ENCODE results near the gene KCP. TPM values are rescaled to one million over a fixed set of nuclear protein-coding genes. Genes with fewer than 3 reads are reported as not detected.
A peak's percentile ranks its signal among the peaks of the same experiment; 100 is the strongest.

KCP gene
- total RNA-seq, 3 donors from 2014 or later, result 0.33 to 2.2 (median 0.88) TPM

GRCh38 chr7:128871050-128871449 lies 39.5 kb downstream of the KCP start:
- Histone ChIP-seq H3K36me3 (no peaks in the 10 kb centered on the region), H3K9me3 (no peaks in the 10 kb centered on the region), H3K27me3 (no peaks in the 10 kb centered on the region), H3K4me1 (no peaks in the 10 kb centered on the region), H3K27ac (no peak overlapping the region), H3K4me3 (no peak overlapping the region)
- DNase-seq (ENCODE audit: low spot score in 2 of 2), result no peak
- intact Hi-C loops (cut with DNase I; ENCODE audit: low total_unique reads), result no loop called here
- TF ChIP-seq POLR2A (IDR thresholded peaks at IDR 0.05), result no peak

DNA sequence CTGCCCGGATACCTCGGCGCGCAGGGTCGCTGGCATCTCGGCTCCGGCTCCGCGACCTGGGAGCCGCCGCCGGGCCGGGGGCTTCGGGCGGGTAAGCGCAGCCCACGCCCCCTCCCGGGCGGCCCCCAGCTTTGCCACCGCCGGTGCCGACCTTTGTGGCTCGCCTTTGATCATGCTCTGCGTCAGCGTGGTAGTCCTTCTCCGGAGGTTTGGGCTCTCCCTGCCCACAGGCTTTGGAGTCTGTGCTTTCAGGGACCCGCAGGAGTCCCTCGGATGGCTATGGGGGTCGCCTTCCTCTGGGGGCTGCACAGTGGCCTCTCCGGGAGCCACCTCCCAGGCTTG lies 40.6 kb downstream of the KCP start:
- no peak for DNase-seq (ENCODE audit: low spot score in 2 of 2)

GRCh38 chr7:128869138-128869943 lies 41.2 kb downstream of the KCP start:
- Histone ChIP-seq H3K4me3 (peak overlapping the region; percentile 52 to 74 (median 62)), H3K9me3 (no peaks in the 10 kb centered on the region), H3K36me3 (no peaks in the 10 kb centered on the region), H3K4me1 (no peaks in the 10 kb centered on the region), H3K27me3 (no peaks in the 10 kb centered on the region), H3K27ac (no peak overlapping the region)
- no peak for TF ChIP-seq POLR2AphosphoS5 (IDR thresholded peaks at IDR 0.05)
- TF ChIP-seq, protein P1, sequence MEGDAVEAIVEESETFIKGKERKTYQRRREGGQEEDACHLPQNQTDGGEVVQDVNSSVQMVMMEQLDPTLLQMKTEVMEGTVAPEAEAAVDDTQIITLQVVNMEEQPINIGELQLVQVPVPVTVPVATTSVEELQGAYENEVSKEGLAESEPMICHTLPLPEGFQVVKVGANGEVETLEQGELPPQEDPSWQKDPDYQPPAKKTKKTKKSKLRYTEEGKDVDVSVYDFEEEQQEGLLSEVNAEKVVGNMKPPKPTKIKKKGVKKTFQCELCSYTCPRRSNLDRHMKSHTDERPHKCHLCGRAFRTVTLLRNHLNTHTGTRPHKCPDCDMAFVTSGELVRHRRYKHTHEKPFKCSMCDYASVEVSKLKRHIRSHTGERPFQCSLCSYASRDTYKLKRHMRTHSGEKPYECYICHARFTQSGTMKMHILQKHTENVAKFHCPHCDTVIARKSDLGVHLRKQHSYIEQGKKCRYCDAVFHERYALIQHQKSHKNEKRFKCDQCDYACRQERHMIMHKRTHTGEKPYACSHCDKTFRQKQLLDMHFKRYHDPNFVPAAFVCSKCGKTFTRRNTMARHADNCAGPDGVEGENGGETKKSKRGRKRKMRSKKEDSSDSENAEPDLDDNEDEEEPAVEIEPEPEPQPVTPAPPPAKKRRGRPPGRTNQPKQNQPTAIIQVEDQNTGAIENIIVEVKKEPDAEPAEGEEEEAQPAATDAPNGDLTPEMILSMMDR (IDR thresholded peaks at IDR 0.05), result peak in 1 of 3 donors; percentile 7
- no peak for TF ChIP-seq POLR2A (IDR thresholded peaks at IDR 0.05)
- no peak for DNase-seq (ENCODE audit: low spot score in 2 of 2)
- intact Hi-C loops (cut with DNase I; ENCODE audit: low total_unique reads), result no loop called here

More for the DNA sequence above, 40.6 kb downstream of the KCP start:
- Histone ChIP-seq H3K4me1 (no peaks in the 10 kb centered on the region), H3K4me3 (peak overlapping the region; percentile 52 to 74 (median 62)), H3K36me3 (no peaks in the 10 kb centered on the region), H3K27ac (no peak overlapping the region), H3K27me3 (no peaks in the 10 kb centered on the region), H3K9me3 (no peaks in the 10 kb centered on the region)
- TF ChIP-seq, protein P1 (IDR thresholded peaks at IDR 0.05), result no peak
- TF ChIP-seq POLR2AphosphoS5 (IDR thresholded peaks at IDR 0.05) (no peak), POLR2A (IDR thresholded peaks at IDR 0.05) (no peak)
- intact Hi-C loops (cut with DNase I; ENCODE audit: low total_unique reads), result no loop called here

DNA sequence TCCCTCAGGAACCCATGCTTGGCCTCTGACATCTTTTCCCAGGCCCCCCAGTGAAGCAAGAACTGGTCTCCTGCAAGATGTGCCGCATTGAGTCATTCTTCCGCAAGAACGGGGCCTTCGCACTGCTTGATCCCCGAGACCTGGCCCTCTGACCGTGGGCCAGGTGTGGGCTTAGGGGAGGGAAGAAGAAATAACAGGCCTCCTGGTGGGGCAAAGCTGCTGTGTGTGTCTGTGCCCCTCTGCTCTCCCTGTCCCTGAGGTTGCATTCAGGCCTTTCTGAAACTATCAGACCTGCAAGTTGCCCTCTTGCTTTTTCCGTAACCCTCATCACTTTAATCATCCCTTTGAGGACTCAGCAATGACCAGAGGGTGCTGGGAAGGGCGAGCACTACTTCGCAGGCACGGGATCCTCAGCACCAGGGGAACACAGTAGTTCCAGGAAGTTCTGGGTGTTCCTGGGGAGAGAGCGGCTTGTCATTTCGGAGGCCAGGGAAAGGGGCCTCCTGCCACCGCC lies 41.8 kb downstream of the KCP start:
- Histone ChIP-seq H3K27me3 (no peaks in the 10 kb centered on the region), H3K9me3 (no peaks in the 10 kb centered on the region), H3K4me3 (peak overlapping the region; percentile 52 to 74 (median 62)), H3K36me3 (no peaks in the 10 kb centered on the region), H3K27ac (no peak overlapping the region), H3K4me1 (peaks cover 4 to 5% of the 10 kb centered on the region in 2 donors)
- TF ChIP-seq, protein P1 (IDR thresholded peaks at IDR 0.05), result no peak
- TF ChIP-seq POLR2A (IDR thresholded peaks at IDR 0.05) (no peak), POLR2AphosphoS5 (IDR thresholded peaks at IDR 0.05) (no peak)
- no peak for DNase-seq (ENCODE audit: low spot score in 2 of 2)
- intact Hi-C loops (cut with DNase I; ENCODE audit: low total_unique reads), result no loop called here

DNA sequence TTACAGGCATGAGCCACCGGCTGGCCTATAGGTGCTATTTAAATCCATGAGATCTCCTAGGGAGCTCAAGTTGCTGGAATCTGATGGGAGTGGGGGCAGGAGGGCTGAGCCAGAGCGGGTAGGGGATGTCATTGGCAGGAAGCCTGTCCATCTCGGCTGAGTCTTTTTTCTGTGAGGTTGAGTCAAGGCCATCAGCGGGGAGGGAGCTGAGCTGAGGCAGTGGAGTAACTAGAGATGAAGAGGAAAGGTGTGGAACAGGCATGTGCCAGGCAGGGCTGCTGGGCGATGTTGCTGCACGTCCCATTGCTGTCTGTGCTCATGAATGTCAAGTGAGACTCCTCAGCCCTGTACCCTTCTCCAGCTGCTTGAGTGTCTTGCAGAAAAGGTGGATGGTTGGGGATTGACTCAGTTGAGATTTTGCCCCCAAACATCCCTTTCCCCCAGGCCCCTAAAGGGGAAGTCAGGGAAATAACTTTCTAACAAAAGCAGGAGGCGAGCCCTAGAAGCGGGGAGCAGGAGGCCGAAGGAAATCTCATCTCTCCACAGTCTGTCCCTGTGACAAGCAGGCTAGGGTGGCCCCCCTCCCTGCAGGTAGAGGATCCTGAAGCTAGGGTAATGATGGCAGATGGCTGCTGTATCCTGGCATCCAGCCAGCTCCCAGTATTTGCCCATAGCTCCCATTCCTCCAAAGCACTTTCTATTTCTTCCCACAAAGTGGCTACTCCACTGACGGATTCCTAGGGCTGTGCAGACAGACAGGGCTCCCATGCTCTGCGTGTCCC lies 42.5 kb downstream of the KCP start:
- intact Hi-C loops (cut with DNase I; ENCODE audit: low total_unique reads), result no loop called here
- Histone ChIP-seq H3K27ac (no peak overlapping the region), H3K4me1 (peaks cover 4 to 7% of the 10 kb centered on the region in 2 donors), H3K9me3 (no peaks in the 10 kb centered on the region), H3K27me3 (no peaks in the 10 kb centered on the region), H3K4me3 (no peak overlapping the region), H3K36me3 (no peaks in the 10 kb centered on the region)
- DNase-seq (ENCODE audit: low spot score in 2 of 2), result no peak
- TF ChIP-seq POLR2AphosphoS5 (IDR thresholded peaks at IDR 0.05), result no peak
- no peak for TF ChIP-seq POLR2A (IDR thresholded peaks at IDR 0.05)
- TF ChIP-seq, protein P1 (IDR thresholded peaks at IDR 0.05), result no peak

All from breast epithelium (tissue), 4 donors.